OCI-LY7 (cell line): ENCODE results near the gene HBM. TPM values are rescaled to one million over a fixed set of nuclear protein-coding genes. Genes with fewer than 3 reads are reported as not detected.
"Not testable (repeated sequence)": the region's sequence is repeated elsewhere in the genome, so short reads cannot be mapped to it uniquely, and the experiment has no call there.

Experiments used
- BruUV-seq: library from RNA; stranded (reverse); fragments of 400-500 nt; replicated peaks from 2 replicates; lab custom pipeline; 2021; lab: Mats Ljungman, UMichigan
- CTCF ChIA-PET: fragments of 300-600 bp; sonication (Branson Sonifier 250); formaldehyde crosslinking; loops from one replicate; lab custom pipeline; 2022; ENCODE audit warnings: antibody characterized with exemption; ENCODE audit not compliant: unreplicated experiment; lab: Charles Lee
- POLR2A ChIA-PET: fragments of 300-600 bp; sonication (Branson Sonifier 250); formaldehyde crosslinking; loops from one replicate; lab custom pipeline; 2022; ENCODE audit warnings: antibody characterized with exemption; lab: Charles Lee
- DNase-seq: peaks from one replicate; pipeline ENCODE4 v3.0.0-alpha.2; 2015; ENCODE audit warnings: low spot score
- H2AFZ ChIP-seq: fragments of 200-600 bp; sonication (generic), shearing (Covaris generic); 2 replicates; pipeline ENCODE4 v1.6.1; 2014; ENCODE audit warnings: mild to moderate bottlenecking, antibody characterized with exemption, low read length, moderate library complexity
- H3K27ac ChIP-seq: fragments of 200-600 bp; sonication (generic); 2 replicates; pipeline ENCODE4 v1.5.1; 2014; ENCODE audit warnings: mixed run types, low read depth, mild to moderate bottlenecking, moderate library complexity, low read length, inconsistent platforms; ENCODE audit not compliant: poor library complexity, severe bottlenecking
- H3K36me3 ChIP-seq: fragments of 200-600 bp; sonication (generic); 2 replicates; pipeline ENCODE4 v1.6.1; 2014; ENCODE audit warnings: mild to moderate bottlenecking, antibody characterized with exemption, low read length, moderate library complexity, mixed read lengths; ENCODE audit not compliant: insufficient read depth
- H3K4me1 ChIP-seq: fragments of 200-600 bp; sonication (generic); 2 replicates; pipeline ENCODE4 v1.5.1; 2014; ENCODE audit warnings: mild to moderate bottlenecking, low read length; ENCODE audit not compliant: insufficient read depth, poor library complexity, severe bottlenecking
- H3K4me2 ChIP-seq: fragments of 200-600 bp; sonication (generic); 2 replicates; pipeline ENCODE4 v1.6.1; 2014; ENCODE audit warnings: mild to moderate bottlenecking, low read length
- H3K4me3 ChIP-seq: fragments of 200-600 bp; sonication (generic); 2 replicates; pipeline ENCODE4 v1.5.1; 2014; ENCODE audit warnings: mild to moderate bottlenecking, low read depth, low read length; ENCODE audit not compliant: poor library complexity, severe bottlenecking
- H3K79me2 ChIP-seq: fragments of 200-600 bp; sonication (generic); 2 replicates; pipeline ENCODE4 v1.6.1; 2016; ENCODE audit warnings: low read depth, mild to moderate bottlenecking, low read length, moderate library complexity, mixed read lengths; ENCODE audit not compliant: insufficient read depth
- H3K9me2 ChIP-seq: fragments of 200-600 bp; sonication (generic); 2 replicates; pipeline ENCODE4 v1.6.1; 2016; ENCODE audit warnings: mild to moderate bottlenecking, low read length, mixed read lengths; ENCODE audit not compliant: insufficient read depth
- H3K9me3 ChIP-seq: fragments of 200-600 bp; sonication (generic); 2 replicates; pipeline ENCODE4 v1.6.1; 2014; ENCODE audit warnings: mild to moderate bottlenecking, mixed run types, low read length, mixed read lengths
- H4K20me1 ChIP-seq: fragments of 200-600 bp; sonication (generic); 2 replicates; pipeline ENCODE4 v1.6.1; 2014; ENCODE audit warnings: mild to moderate bottlenecking, antibody characterized with exemption, low read length, moderate library complexity, mixed read lengths; ENCODE audit not compliant: insufficient read depth
- EZH2phosphoT487 ChIP-seq: fragments of 200-600 bp; sonication (generic); IDR thresholded peaks from 2 replicates; pipeline ENCODE4 v1.6.1; 2018; ENCODE audit warnings: low read depth, borderline replicate concordance, mild to moderate bottlenecking, mixed run types, antibody characterized with exemption, low read length, moderate library complexity, mixed read lengths
- intact Hi-C: fragments of 100-400 bp; cut with micrococcal nuclease; formaldehyde crosslinking; loops from one replicate; pipeline ENCODE4 v1.10.0; 2022; ENCODE audit not compliant: unreplicated experiment
- total RNA-seq, 2 experiments: library from RNA; depleted of rRNA in 1 of 2; stranded (reverse); fragments of >200 nt in 1 of 2; shearing (Covaris generic) in 1 of 2; gene quantifications; 2 replicates each; pipeline ENCODE4 v1.2.3, GENCODE V29; 2014 to 2022
- TF ChIP-seq, protein P1 (sequence below): fragments of 200-600 bp; sonication (generic); conservative IDR thresholded peaks from 2 replicates; pipeline ENCODE4 v1.5.1; 2014; ENCODE audit warnings: mild to moderate bottlenecking, antibody characterized with exemption, low read length, moderate library complexity, mixed read lengths

The HBM gene
- total RNA-seq, 2 experiments from 2014 or later: not detected

DNA sequence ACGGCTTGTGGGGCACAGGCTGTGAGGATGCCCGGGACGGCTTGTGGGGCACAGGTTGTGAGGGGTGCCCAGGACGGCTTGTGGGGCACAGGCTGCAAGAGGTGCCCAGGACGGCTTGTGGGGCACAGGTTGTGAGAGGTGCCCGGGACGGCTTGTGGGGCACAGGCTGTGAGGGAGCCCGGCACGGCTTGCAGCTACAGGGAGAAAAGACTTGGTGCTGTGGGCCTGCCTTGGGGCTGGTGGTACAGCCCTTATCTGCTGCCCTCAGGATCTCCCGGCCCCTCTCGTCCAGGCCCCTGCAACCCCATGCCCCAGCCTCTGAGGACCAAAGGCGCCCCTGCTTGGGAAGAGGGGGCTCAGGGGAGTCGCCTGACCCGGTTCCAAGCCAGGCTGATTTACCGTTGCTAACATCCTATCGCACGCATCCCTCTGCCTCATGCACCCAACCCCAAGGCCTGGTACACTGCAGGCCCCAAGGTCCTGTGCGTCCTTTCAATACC, 5.0 kb upstream of the HBM start:
- Histone ChIP-seq H3K27ac (no peak overlapping the region), H3K9me2 (no peaks in the 10 kb centered on the region), H3K79me2 (no peaks in the 10 kb centered on the region), H3K4me2 (no peak overlapping the region), H2AFZ (no peak overlapping the region), H3K4me3 (no peak overlapping the region), H3K9me3 (no peaks in the 10 kb centered on the region), H4K20me1 (no peaks in the 10 kb centered on the region), H3K4me1 (no peaks in the 10 kb centered on the region), H3K36me3 (no peaks in the 10 kb centered on the region)
- no peak for TF ChIP-seq EZH2phosphoT487
- TF ChIP-seq, protein P1, sequence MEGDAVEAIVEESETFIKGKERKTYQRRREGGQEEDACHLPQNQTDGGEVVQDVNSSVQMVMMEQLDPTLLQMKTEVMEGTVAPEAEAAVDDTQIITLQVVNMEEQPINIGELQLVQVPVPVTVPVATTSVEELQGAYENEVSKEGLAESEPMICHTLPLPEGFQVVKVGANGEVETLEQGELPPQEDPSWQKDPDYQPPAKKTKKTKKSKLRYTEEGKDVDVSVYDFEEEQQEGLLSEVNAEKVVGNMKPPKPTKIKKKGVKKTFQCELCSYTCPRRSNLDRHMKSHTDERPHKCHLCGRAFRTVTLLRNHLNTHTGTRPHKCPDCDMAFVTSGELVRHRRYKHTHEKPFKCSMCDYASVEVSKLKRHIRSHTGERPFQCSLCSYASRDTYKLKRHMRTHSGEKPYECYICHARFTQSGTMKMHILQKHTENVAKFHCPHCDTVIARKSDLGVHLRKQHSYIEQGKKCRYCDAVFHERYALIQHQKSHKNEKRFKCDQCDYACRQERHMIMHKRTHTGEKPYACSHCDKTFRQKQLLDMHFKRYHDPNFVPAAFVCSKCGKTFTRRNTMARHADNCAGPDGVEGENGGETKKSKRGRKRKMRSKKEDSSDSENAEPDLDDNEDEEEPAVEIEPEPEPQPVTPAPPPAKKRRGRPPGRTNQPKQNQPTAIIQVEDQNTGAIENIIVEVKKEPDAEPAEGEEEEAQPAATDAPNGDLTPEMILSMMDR: no peak
- CTCF ChIA-PET: no interaction called here
- DNase-seq: no peak
- intact Hi-C loops: no loop called here
- no TSS peak for BruUV-seq
- POLR2A ChIA-PET: no interaction called here

DNA sequence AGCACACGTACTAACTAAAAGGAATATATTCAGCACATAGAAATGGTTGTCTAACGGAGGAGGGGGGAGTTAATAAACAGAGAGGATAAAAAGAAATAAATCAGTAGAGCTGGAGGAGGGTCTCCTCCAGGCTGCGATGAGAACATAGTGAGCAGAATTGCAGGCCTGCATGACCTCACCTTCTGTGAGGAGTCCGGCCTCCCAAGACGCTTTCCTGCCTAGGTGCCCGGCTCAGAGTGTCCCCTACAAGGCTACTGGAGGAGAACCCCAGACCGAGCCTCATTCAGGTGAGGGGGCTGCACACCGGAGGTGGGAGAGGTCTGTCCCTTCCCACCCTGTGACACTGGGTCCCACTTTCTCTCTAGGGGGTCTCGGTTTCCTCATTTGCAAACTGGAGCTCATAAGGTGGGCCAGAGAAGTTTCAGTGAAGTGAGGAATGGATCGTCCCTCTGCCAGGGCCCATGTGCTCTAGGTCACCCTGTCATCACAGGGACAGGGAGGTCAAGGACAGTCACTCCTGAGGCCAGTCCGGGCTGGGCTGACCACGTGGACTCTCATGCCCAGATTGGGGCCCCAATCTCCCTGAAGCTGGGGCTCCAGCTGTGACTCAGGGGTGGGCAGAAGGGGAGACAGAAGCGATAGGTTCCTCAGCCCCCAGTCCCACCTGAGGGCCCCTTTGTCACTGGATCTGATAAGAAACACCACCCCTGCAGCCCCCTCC, 3.3 kb upstream of the HBM start:
- POLR2A ChIA-PET: interaction anchor here (0.6 kb wide), 1 partner anchor 153 kb away, joined by 5 read pairs; no protein-coding TSS in a partner anchor
- intact Hi-C loops: no loop called here
- CTCF ChIA-PET: no interaction called here

DNA sequence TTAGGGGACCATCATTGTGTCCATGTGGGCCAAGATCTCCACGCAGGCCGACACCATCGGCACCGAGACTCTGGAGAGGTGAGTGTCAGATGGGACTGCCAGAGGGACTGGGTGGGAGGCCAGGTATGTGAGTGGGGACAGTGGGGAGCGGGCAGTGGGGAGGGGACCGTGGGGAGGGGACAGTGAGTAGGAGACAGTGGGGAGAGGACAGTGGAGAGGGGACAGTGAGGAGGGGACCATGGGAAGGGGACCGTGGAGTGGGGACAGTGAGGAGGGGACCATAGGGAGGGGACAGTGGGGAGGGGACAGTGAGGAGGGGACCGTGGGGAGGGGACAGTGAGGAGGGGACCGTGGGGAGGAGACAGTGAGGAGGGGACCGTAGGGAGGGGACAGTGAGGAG, 2.6 kb upstream of the HBM start:
- DNase-seq, H3K4me3 ChIP-seq, H3K79me2 ChIP-seq, intact Hi-C loops, H3K4me2 ChIP-seq, H3K9me2 ChIP-seq, H4K20me1 ChIP-seq, H3K36me3 ChIP-seq, POLR2A ChIA-PET, H3K27ac ChIP-seq, H3K4me1 ChIP-seq, H2AFZ ChIP-seq, BruUV-seq, CTCF ChIA-PET, H3K9me3 ChIP-seq: not testable (repeated sequence)

More for the DNA sequence above, 3.3 kb upstream of the HBM start:
- no peak overlapping the region for H3K27ac ChIP-seq
- no peaks in the 10 kb centered on the region for H3K9me2 ChIP-seq
- no peaks in the 10 kb centered on the region for H3K36me3 ChIP-seq
- BruUV-seq: no TSS peak
- no peak for DNase-seq
- TF ChIP-seq, protein P1: no peak
- no peak for TF ChIP-seq EZH2phosphoT487
- no peaks in the 10 kb centered on the region for H3K4me1 ChIP-seq
- no peaks in the 10 kb centered on the region for H3K79me2 ChIP-seq
- no peaks in the 10 kb centered on the region for H3K9me3 ChIP-seq
- no peaks in the 10 kb centered on the region for H4K20me1 ChIP-seq
- H3K4me2 ChIP-seq: no peak overlapping the region
- H2AFZ ChIP-seq: no peak overlapping the region
- H3K4me3 ChIP-seq: no peak overlapping the region

DNA sequence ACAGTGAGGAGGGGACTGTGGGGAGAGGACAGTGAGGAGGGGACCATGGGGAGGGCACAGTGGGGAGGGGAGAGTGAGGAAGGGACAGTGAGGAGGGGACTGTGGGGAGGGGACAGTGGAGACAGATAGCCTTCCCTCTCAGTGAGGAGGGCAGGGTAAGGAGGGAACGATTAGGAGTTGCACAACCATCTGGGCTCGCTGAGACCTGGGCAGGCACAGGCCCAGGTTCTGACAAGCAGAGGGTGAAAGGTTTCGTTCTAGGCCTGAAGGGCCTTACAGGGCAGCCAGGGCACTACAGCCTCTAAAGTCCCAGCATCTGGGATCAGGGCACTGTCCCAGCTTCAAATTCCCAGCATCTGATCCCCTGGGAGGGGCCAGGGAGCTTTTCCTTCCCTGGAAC, 2.1 kb upstream of the HBM start:
- H3K36me3 ChIP-seq, CTCF ChIA-PET, H4K20me1 ChIP-seq, H3K4me2 ChIP-seq, H3K4me1 ChIP-seq, DNase-seq, H3K4me3 ChIP-seq, BruUV-seq, H3K27ac ChIP-seq, H3K9me3 ChIP-seq, H3K9me2 ChIP-seq, H2AFZ ChIP-seq, H3K79me2 ChIP-seq, POLR2A ChIA-PET, intact Hi-C loops: not testable (repeated sequence)

DNA sequence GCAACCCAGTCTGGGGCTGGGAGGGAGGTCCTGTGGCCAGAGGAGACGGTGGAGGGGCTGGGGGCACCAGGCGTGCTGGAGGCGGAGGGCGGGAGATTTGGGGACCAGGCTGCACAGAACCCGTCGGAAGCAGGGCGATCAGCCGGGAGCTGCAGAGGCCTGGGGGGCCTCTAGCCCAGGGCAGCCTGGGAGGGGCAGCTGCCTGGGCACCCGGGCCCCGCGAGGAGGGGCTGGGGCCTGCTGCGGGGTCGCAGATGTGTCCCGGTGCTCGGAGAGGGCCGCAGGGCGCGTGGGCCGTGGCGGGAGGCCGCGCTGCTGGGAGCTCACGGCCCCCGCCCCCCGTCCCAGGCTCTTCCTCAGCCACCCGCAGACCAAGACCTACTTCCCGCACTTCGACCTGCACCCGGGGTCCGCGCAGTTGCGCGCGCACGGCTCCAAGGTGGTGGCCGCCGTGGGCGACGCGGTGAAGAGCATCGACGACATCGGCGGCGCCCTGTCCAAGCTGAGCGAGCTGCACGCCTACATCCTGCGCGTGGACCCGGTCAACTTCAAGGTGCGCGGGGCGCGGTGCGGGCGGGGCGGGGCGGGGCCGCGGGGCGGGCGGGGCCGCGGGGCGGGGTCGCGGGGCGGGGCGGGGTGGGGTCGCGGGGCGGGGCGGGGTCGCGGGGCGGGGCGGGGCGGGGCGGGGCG, 1.5 kb upstream of the HBM start:
- H3K4me3 ChIP-seq, H2AFZ ChIP-seq, BruUV-seq, H3K36me3 ChIP-seq, H3K79me2 ChIP-seq, POLR2A ChIA-PET, H3K9me2 ChIP-seq, DNase-seq, H3K27ac ChIP-seq, intact Hi-C loops, H3K4me1 ChIP-seq, H3K4me2 ChIP-seq, H4K20me1 ChIP-seq, H3K9me3 ChIP-seq, CTCF ChIA-PET: not testable (repeated sequence)
